CD14-positive monocyte (primary cell): ENCODE results near the gene NKX1-2. TPM values are rescaled to one million over a fixed set of nuclear protein-coding genes. Genes with fewer than 3 reads are reported as not detected.

Experiments
- DNase-seq, 3 donors: peaks; one replicate each; pipeline ENCODE4 v3.0.0-alpha.2; 2011 to 2022
- H2AFZ ChIP-seq: 2 replicates; pipeline ENCODE4 v1.6.0; 2012; ENCODE audit warnings: mild to moderate bottlenecking, low read depth, low read length, inconsistent platforms; ENCODE audit not compliant: insufficient read depth, poor library complexity, severe bottlenecking
- H3K27ac ChIP-seq, 2 donors: 1 replicate in 1 of 2; 2 replicates in 1 of 2; pipeline ENCODE4 v1.5.1; 2012 to 2013; ENCODE audit warnings: low read length in 2 of 2, control low read depth in 1 of 2, inconsistent platforms in 1 of 2, low read depth in 1 of 2, mild to moderate bottlenecking in 1 of 2
- H3K27me3 ChIP-seq, 2 donors: one replicate each; pipeline versions ENCODE4 v1.6.0 to v1.6.1; 2011 to 2013; ENCODE audit warnings: low read length in 2 of 2; ENCODE audit not compliant: control insufficient read depth in 2 of 2, insufficient read depth in 2 of 2
- H3K36me3 ChIP-seq, 2 donors: replicated peaks in 1 of 2; 1 replicate in 1 of 2; 2 replicates in 1 of 2; pipeline versions ENCODE4 v1.5.1 to v1.6.1; 2012 to 2013; ENCODE audit warnings: low read length in 2 of 2, control low read depth in 1 of 2, inconsistent platforms in 1 of 2, mild to moderate bottlenecking in 1 of 2; ENCODE audit not compliant: insufficient read depth in 2 of 2, control insufficient read depth in 1 of 2
- H3K4me1 ChIP-seq, 2 donors: 1 replicate in 1 of 2; 2 replicates in 1 of 2; pipeline versions ENCODE4 v1.5.1 to v1.6.1; 2012 to 2013; ENCODE audit warnings: low read length in 2 of 2, control low read depth in 1 of 2, inconsistent platforms in 1 of 2, mild to moderate bottlenecking in 1 of 2, moderate library complexity in 1 of 2; ENCODE audit not compliant: insufficient read depth in 2 of 2, control insufficient read depth in 1 of 2
- H3K4me2 ChIP-seq: replicated peaks from 2 replicates; pipeline ENCODE3; 2012; ENCODE audit warnings: low read length, moderate library complexity, mild to moderate bottlenecking; ENCODE audit not compliant: poor library complexity, severe bottlenecking; ENCODE audit errors: extremely low read depth
- H3K4me3 ChIP-seq, 3 experiments: fragments of 200-600 bp in 1 of 3; sonication (generic) in 1 of 3; replicated peaks in 1 of 3; 1 replicate in 2 of 3; 2 replicates in 1 of 3; pipeline ENCODE4 v1.5.1; 2011 to 2013; ENCODE audit warnings: low read length in 3 of 3, mild to moderate bottlenecking in 3 of 3, control low read depth in 2 of 3, low read depth in 2 of 3, inconsistent platforms in 1 of 3, moderate library complexity in 1 of 3
- H3K79me2 ChIP-seq: 2 replicates; pipeline ENCODE4 v1.6.0; 2012; ENCODE audit warnings: mild to moderate bottlenecking, control low read depth, inconsistent platforms, low read length, moderate library complexity; ENCODE audit not compliant: insufficient read depth
- H3K9ac ChIP-seq: 2 replicates; pipeline ENCODE4 v1.6.0; 2017; ENCODE audit warnings: low read length, mild to moderate bottlenecking; ENCODE audit not compliant: insufficient read depth, poor library complexity, severe bottlenecking
- H3K9me3 ChIP-seq, 2 donors: replicated peaks in 1 of 2; 1 replicate in 1 of 2; 2 replicates in 1 of 2; pipeline versions ENCODE4 v1.5.1 to v1.6.1; 2012 to 2013; ENCODE audit warnings: low read length in 2 of 2, control low read depth in 1 of 2; ENCODE audit not compliant: control insufficient read depth in 1 of 2, insufficient read depth in 1 of 2
- H4K20me1 ChIP-seq: 2 replicates; pipeline ENCODE4 v1.6.0; 2012; ENCODE audit warnings: mild to moderate bottlenecking, low read length, control low read depth, moderate library complexity; ENCODE audit not compliant: insufficient read depth
- H3K27ac Mint-ChIP-seq, 7 donors: one replicate each; pipeline ENCODE4 v1.8.0; 2020; ENCODE audit warnings: mild to moderate bottlenecking in 7 of 7, mixed read lengths in 7 of 7, moderate library complexity in 6 of 7, inconsistent platforms in 2 of 7
- H3K27me3 Mint-ChIP-seq, 3 donors: one replicate each; pipeline ENCODE4 v1.8.0; 2021 to 2022; ENCODE audit warnings: low read depth in 3 of 3, mild to moderate bottlenecking in 3 of 3, mixed read lengths in 3 of 3, moderate library complexity in 3 of 3, inconsistent platforms in 1 of 3
- H3K36me3 Mint-ChIP-seq, 2 donors: one replicate each; pipeline ENCODE4 v1.8.0; 2020; ENCODE audit warnings: mixed read lengths in 2 of 2, inconsistent platforms in 1 of 2, mild to moderate bottlenecking in 1 of 2
- H3K4me1 Mint-ChIP-seq: one replicate; pipeline ENCODE4 v1.8.0; 2020; ENCODE audit warnings: mild to moderate bottlenecking, mixed read lengths
- H3K4me3 Mint-ChIP-seq, 2 donors: one replicate each; pipeline ENCODE4 v1.8.0; 2020; ENCODE audit warnings: mild to moderate bottlenecking in 2 of 2, mixed read lengths in 2 of 2, moderate library complexity in 1 of 2
- H3K9me3 Mint-ChIP-seq, 7 donors: one replicate each; pipeline ENCODE4 v1.8.0; 2020 to 2022; ENCODE audit warnings: mixed read lengths in 7 of 7, mild to moderate bottlenecking in 6 of 7, moderate library complexity in 6 of 7, inconsistent platforms in 2 of 7
- CTCF ChIP-seq: fragments of 200-600 bp; IDR thresholded peaks from one replicate; pipeline ENCODE4 v1.8.0; 2022; ENCODE audit warnings: antibody characterized with exemption, mild to moderate bottlenecking
- WGBS: methylation state at CpG from one replicate; pipeline ENCODE4 v1.1.5; 2013; ENCODE audit warnings: missing lambda C conversion rate; ENCODE audit not compliant: insufficient coverage; 5-methylcytosine and 5-hydroxymethylcytosine counted together
- intact Hi-C, 2 donors: fragments of 100-400 bp; cut with micrococcal nuclease; formaldehyde crosslinking; loops; one replicate each; pipeline versions ENCODE4 v1.15.0 to v1.15.1; 2023
- polyA plus RNA-seq, 3 donors: library from polyadenylated mRNA; depleted of rRNA in 1 of 3; unstranded in 2 of 3; stranded (reverse) in 1 of 3; fragments of 300-500 nt in 2 of 3; fragments of >200 nt in 1 of 3; fragmentation: Illumina TruSeq in 2 of 3; gene quantifications; 1 replicate in 2 of 3; 2 replicates in 1 of 3; pipeline ENCODE4 v1.2.3, GENCODE V29; 2012 to 2021

Gene NKX1-2
- polyA plus RNA-seq, 3 donors, result not detected

GRCh38 chr10:124478515-124478914 is 28.7 kb upstream of the NKX1-2 start:
- H3K4me2 ChIP-seq, result no peak overlapping the region
- 99% methylated on average over 11 of the region's 14 CpGs for WGBS
- H3K4me3 ChIP-seq, result no peak overlapping the region
- intact Hi-C loops, result no loop called here
- H3K27ac ChIP-seq, result no peak overlapping the region
- no peak overlapping the region for H2AFZ ChIP-seq
- H4K20me1 ChIP-seq, result no peaks in the 10 kb centered on the region
- peak overlapping the region in 1 of 7 donors; percentile 13 for H3K27ac Mint-ChIP-seq
- H3K9me3 ChIP-seq, result no peaks in the 10 kb centered on the region
- TF ChIP-seq CTCF, result no peak
- H3K79me2 ChIP-seq, result no peaks in the 10 kb centered on the region
- no peaks in the 10 kb centered on the region for H3K4me1 ChIP-seq
- H3K4me3 Mint-ChIP-seq, result no peak overlapping the region
- H3K36me3 ChIP-seq, result no peaks in the 10 kb centered on the region
- no peak for DNase-seq
- H3K9me3 Mint-ChIP-seq, result no peaks in the 10 kb centered on the region
- peaks cover 0 to 5% (median 0%) of the 10 kb centered on the region in 3 donors for H3K27me3 Mint-ChIP-seq
- H3K27me3 ChIP-seq, result no peaks in the 10 kb centered on the region
- peaks cover 2 to 4% of the 10 kb centered on the region in 2 donors for H3K36me3 Mint-ChIP-seq
- H3K4me1 Mint-ChIP-seq, result no peaks in the 10 kb centered on the region
- no peak overlapping the region for H3K9ac ChIP-seq

GRCh38 chr10:124477614-124478363 is 28.0 kb upstream of the NKX1-2 start:
- Mint-ChIP-seq H3K27me3 (peaks cover 0 to 5% (median 0%) of the 10 kb centered on the region in 3 donors), H3K36me3 (peaks cover 2 to 4% of the 10 kb centered on the region in 2 donors), H3K27ac (peak overlapping the region in 1 of 7 donors; percentile 76), H3K4me1 (no peaks in the 10 kb centered on the region), H3K4me3 (no peak overlapping the region), H3K9me3 (no peaks in the 10 kb centered on the region)
- intact Hi-C loops, result no loop called here
- DNase-seq, result no peak
- H3K4me3 ChIP-seq, result no peak overlapping the region
- no peak for TF ChIP-seq CTCF
- H3K36me3 ChIP-seq, result no peaks in the 10 kb centered on the region
- no peak overlapping the region for H3K27ac ChIP-seq
- no peaks in the 10 kb centered on the region for H3K9me3 ChIP-seq
- H3K9ac ChIP-seq, result no peak overlapping the region
- H2AFZ ChIP-seq, result no peak overlapping the region
- no peaks in the 10 kb centered on the region for H3K79me2 ChIP-seq
- no peaks in the 10 kb centered on the region for H3K4me1 ChIP-seq
- no peaks in the 10 kb centered on the region for H3K27me3 ChIP-seq
- no peak overlapping the region for H3K4me2 ChIP-seq
- no peaks in the 10 kb centered on the region for H4K20me1 ChIP-seq
- 97% methylated on average over 9 of the region's 11 CpGs for WGBS
